DND-41 (cell line): ENCODE results near the gene PRRG3.

Experiments used
- ATAC-seq: fragments of 200-7000 bp; cut with Tn5 transposase; 3 replicates; pipeline ENCODE4 v1.9.1; 2021; ENCODE audit warnings: low read depth; ENCODE audit not compliant: insufficient read depth
- DNase-seq: peaks from one replicate; pipeline ENCODE4 v3.0.0-alpha.2; 2020
- H2AFZ ChIP-seq: 2 replicates; pipeline ENCODE4 v1.6.0; 2012; ENCODE audit warnings: low read depth, low read length
- H3K27ac ChIP-seq: 2 replicates; pipeline ENCODE4 v1.5.1; 2012; ENCODE audit warnings: low read length, inconsistent platforms
- H3K27me3 ChIP-seq: fragments of 200-600 bp; sonication (generic); 2 replicates; pipeline ENCODE4 v1.6.0; 2012; ENCODE audit warnings: low read length, mild to moderate bottlenecking, inconsistent platforms; ENCODE audit not compliant: insufficient read depth, poor library complexity
- H3K36me3 ChIP-seq: 2 replicates; pipeline ENCODE4 v1.5.1; 2012; ENCODE audit warnings: low read length, inconsistent platforms; ENCODE audit not compliant: insufficient read depth
- H3K4me1 ChIP-seq: 2 replicates; pipeline ENCODE4 v1.5.1; 2012; ENCODE audit warnings: mild to moderate bottlenecking, low read length; ENCODE audit not compliant: insufficient read depth
- H3K4me2 ChIP-seq: 2 replicates; pipeline ENCODE4 v1.6.0; 2012; ENCODE audit warnings: mild to moderate bottlenecking, moderate library complexity, low read length, inconsistent platforms; ENCODE audit not compliant: insufficient read depth
- H3K4me3 ChIP-seq, 2 experiments: fragments of 200-600 bp in 1 of 2; shearing (Covaris generic) in 1 of 2; 2 replicates each; pipeline ENCODE4 v1.5.1; 2012 to 2016; ENCODE audit warnings: inconsistent platforms in 2 of 2, low read length in 2 of 2, mild to moderate bottlenecking in 2 of 2, low read depth in 1 of 2, moderate library complexity in 1 of 2
- H3K79me2 ChIP-seq: 2 replicates; pipeline ENCODE4 v1.6.0; 2012; ENCODE audit warnings: low read length, inconsistent platforms; ENCODE audit not compliant: insufficient read depth
- H3K9ac ChIP-seq: 2 replicates; pipeline ENCODE4 v1.6.0; 2012; ENCODE audit warnings: low read depth, mild to moderate bottlenecking, inconsistent platforms, low read length, moderate library complexity
- H3K9me3 ChIP-seq: 2 replicates; pipeline ENCODE4 v1.5.1; 2012; ENCODE audit warnings: low read length, moderate library complexity, mild to moderate bottlenecking, inconsistent platforms; ENCODE audit not compliant: insufficient read depth, severe bottlenecking
- H4K20me1 ChIP-seq: 2 replicates; pipeline ENCODE4 v1.6.0; 2012; ENCODE audit warnings: low read length; ENCODE audit not compliant: insufficient read depth
- EZH2 ChIP-seq: IDR thresholded peaks from 3 replicates; pipeline ENCODE4 v1.6.1; 2012; ENCODE audit warnings: borderline replicate concordance, low read depth, mild to moderate bottlenecking, moderate library complexity, low read length, inconsistent platforms; ENCODE audit not compliant: severe bottlenecking
- TF ChIP-seq, protein P1 (sequence below): IDR thresholded peaks from 2 replicates; pipeline ENCODE4 v1.5.1; 2012; ENCODE audit warnings: borderline replicate concordance, low read length, moderate library complexity, mild to moderate bottlenecking; ENCODE audit not compliant: poor library complexity, severe bottlenecking; ENCODE audit errors: extremely low read depth

PRRG3 gene

DNA sequence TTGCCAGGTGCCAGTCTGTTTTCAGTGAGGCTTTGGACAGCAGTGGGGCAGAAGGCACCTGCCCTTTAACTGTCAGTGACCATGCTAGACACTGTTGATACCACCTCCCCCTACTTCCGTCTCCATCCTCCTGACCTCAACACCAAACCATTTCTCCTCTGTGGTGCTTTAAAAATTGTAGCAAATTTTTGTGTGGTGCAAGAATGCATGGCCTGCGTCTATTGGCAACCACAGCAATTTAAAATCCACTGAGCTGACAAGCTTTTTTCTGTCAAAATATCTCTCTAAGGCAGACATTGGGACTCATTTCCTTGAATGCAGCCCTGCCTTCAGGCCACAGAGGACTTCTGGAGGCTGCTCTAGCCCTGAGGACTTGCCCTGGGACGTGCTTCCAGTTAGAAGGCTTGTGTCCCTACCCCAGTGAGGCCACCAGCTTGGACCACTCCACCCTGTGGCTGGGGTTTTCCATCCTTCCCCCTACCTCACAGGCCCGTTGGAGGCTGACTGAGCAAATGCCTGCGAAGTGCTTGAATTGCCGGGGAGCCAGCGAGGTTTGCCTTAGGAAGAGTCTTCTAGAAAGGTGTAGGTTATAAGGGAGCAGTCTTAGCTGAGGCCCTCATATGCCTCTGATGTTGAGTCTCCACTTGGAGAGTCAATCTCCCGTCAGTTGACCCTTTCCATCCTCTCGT, 6.9 kb downstream of the PRRG3 start:
- no peak overlapping the region for H3K4me3 ChIP-seq
- no peaks in the 10 kb centered on the region for H3K27me3 ChIP-seq
- TF ChIP-seq EZH2 = no peak
- TF ChIP-seq, protein P1, sequence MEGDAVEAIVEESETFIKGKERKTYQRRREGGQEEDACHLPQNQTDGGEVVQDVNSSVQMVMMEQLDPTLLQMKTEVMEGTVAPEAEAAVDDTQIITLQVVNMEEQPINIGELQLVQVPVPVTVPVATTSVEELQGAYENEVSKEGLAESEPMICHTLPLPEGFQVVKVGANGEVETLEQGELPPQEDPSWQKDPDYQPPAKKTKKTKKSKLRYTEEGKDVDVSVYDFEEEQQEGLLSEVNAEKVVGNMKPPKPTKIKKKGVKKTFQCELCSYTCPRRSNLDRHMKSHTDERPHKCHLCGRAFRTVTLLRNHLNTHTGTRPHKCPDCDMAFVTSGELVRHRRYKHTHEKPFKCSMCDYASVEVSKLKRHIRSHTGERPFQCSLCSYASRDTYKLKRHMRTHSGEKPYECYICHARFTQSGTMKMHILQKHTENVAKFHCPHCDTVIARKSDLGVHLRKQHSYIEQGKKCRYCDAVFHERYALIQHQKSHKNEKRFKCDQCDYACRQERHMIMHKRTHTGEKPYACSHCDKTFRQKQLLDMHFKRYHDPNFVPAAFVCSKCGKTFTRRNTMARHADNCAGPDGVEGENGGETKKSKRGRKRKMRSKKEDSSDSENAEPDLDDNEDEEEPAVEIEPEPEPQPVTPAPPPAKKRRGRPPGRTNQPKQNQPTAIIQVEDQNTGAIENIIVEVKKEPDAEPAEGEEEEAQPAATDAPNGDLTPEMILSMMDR = no peak
- no peaks in the 10 kb centered on the region for H4K20me1 ChIP-seq
- H3K36me3 ChIP-seq = no peaks in the 10 kb centered on the region
- H3K9me3 ChIP-seq = no peaks in the 10 kb centered on the region
- ATAC-seq = no peak
- no peak for DNase-seq
- H3K4me1 ChIP-seq = no peaks in the 10 kb centered on the region
- H3K9ac ChIP-seq = no peak overlapping the region
- H3K4me2 ChIP-seq = no peak overlapping the region
- no peak overlapping the region for H2AFZ ChIP-seq
- H3K79me2 ChIP-seq = no peaks in the 10 kb centered on the region
- no peak overlapping the region for H3K27ac ChIP-seq

DNA sequence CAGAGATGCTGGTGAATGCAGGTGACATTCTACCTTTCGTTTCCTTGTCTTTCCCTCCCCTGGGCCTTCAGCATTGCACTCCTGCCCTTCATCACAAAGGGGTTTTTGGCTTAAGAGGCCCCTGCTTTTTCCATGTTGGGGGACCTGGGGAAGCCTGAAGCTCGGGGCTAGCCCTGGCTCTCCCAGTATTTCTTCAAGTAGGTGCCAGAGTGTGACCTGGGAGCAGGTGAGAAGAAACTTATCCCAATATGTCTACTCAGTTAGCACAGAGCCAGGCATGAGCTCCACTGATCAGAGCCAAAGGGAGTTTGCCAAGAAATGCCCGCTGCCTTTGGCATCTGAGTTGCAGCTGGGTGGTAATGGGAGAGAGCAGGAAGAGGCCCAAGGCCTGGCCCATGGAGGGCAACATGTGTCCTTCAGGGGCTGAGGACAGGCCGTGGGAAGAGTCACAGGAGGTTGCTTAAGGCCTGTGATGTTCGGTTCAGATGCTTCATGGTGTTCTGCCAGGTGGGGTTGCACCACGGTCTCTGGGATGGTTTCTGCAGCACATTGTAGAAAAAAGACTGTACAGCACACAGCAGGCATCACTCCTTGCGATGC, 7.6 kb downstream of the PRRG3 start:
- H3K9me3 ChIP-seq = no peaks in the 10 kb centered on the region
- H3K36me3 ChIP-seq = no peaks in the 10 kb centered on the region
- H3K27me3 ChIP-seq = no peaks in the 10 kb centered on the region
- no peak for DNase-seq
- no peak for TF ChIP-seq EZH2
- TF ChIP-seq, protein P1 = no peak
- no peak overlapping the region for H3K4me2 ChIP-seq
- no peak overlapping the region for H3K4me3 ChIP-seq
- H3K27ac ChIP-seq = no peak overlapping the region
- no peaks in the 10 kb centered on the region for H3K4me1 ChIP-seq
- no peaks in the 10 kb centered on the region for H4K20me1 ChIP-seq
- H2AFZ ChIP-seq = no peak overlapping the region
- H3K79me2 ChIP-seq = no peaks in the 10 kb centered on the region
- H3K9ac ChIP-seq = no peak overlapping the region
- no peak for ATAC-seq

DNA sequence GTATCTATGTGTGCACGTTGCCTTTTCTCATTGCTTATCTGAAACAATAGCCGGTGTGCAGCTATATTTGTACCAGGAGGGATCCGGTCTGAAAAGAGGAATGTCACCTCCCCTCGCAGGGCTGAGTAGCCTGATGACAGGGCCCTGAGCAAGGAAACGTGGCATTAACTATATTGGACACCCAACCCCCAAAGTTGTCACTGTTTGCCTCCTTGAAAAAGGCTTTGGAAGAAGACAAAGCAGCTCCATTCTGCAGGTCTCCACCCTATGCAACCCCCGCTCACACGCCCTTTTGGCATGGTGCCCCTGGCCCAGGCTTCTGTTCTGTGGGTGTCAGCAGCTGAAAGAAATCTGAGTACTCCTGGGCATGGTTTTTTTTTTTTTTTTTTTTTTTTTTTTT, 8.2 kb downstream of the PRRG3 start:
- H3K4me1 ChIP-seq = no peaks in the 10 kb centered on the region
- H3K4me3 ChIP-seq = no peak overlapping the region
- H3K27ac ChIP-seq = no peak overlapping the region
- H2AFZ ChIP-seq = no peak overlapping the region
- H3K27me3 ChIP-seq = no peaks in the 10 kb centered on the region
- H3K79me2 ChIP-seq = no peaks in the 10 kb centered on the region
- no peak overlapping the region for H3K4me2 ChIP-seq
- H3K9ac ChIP-seq = no peak overlapping the region
- no peaks in the 10 kb centered on the region for H4K20me1 ChIP-seq
- DNase-seq (no peak), ATAC-seq (no peak)
- no peak for TF ChIP-seq EZH2
- TF ChIP-seq, protein P1 = no peak
- H3K9me3 ChIP-seq = no peaks in the 10 kb centered on the region
- no peaks in the 10 kb centered on the region for H3K36me3 ChIP-seq
